Vagina (tissue), 2 donors: ENCODE measurements around the gene FHIT. TPM values are rescaled to one million over a fixed set of nuclear protein-coding genes. Genes with fewer than 3 reads are reported as not detected.

Experiments
- DNase-seq, 2 donors: peaks; one replicate each; pipeline ENCODE4 v3.0.0-alpha.2; 2017; ENCODE audit errors: extremely low spot score in 2 of 2
- H3K27ac ChIP-seq: fragments of 200-600 bp; sonication (generic); one replicate; pipeline ENCODE4 v1.5.1; 2019
- H3K27me3 ChIP-seq: fragments of 200-600 bp; sonication (generic); one replicate; pipeline ENCODE4 v1.5.1; 2019
- H3K36me3 ChIP-seq, 2 donors: fragments of 200-600 bp; sonication (generic); one replicate each; pipeline ENCODE4 v1.5.1; 2017 to 2019
- H3K4me1 ChIP-seq: fragments of 200-600 bp; sonication (generic); one replicate; pipeline ENCODE4 v1.5.1; 2019
- H3K4me3 ChIP-seq, 2 donors: fragments of 200-600 bp; sonication (generic); 1 replicate in 1 of 2; 2 replicates in 1 of 2; pipeline ENCODE4 v1.5.1; 2016 to 2019
- H3K9me3 ChIP-seq: fragments of 200-600 bp; sonication (generic); one replicate; pipeline ENCODE4 v1.5.1; 2019
- POLR2A ChIP-seq, 2 donors: fragments of 450-650 bp; IDR thresholded peaks; one replicate each; pipeline ENCODE4 v1.6.1; 2017; ENCODE audit warnings: antibody characterized with exemption in 2 of 2, mild to moderate bottlenecking in 2 of 2, moderate library complexity in 2 of 2
- POLR2AphosphoS5 ChIP-seq, 2 donors: sonication (generic); formaldehyde crosslinking; IDR thresholded peaks; one replicate each; pipeline ENCODE4 v1.9.0; 2017; ENCODE audit warnings: antibody characterized with exemption in 2 of 2, mild to moderate bottlenecking in 2 of 2, low read depth in 1 of 2; ENCODE audit not compliant: insufficient read depth in 1 of 2
- intact Hi-C: fragments of 100-400 bp; cut with DNase I; formaldehyde crosslinking; loops from one replicate; pipeline ENCODE4 v1.15.1; 2023
- total RNA-seq: library from RNA; depleted of rRNA; stranded (reverse); fragments of >200 nt; gene quantifications from one replicate; pipeline ENCODE4 v1.2.3, GENCODE V29; 2016
- TF ChIP-seq, protein P1 (sequence below), 3 experiments: fragments of 450-650 bp in 2 of 3; fragments of 200-600 bp in 1 of 3; sonication (generic) in 1 of 3; IDR thresholded peaks; one replicate each; pipeline ENCODE4 v1.5.1; 2017 to 2019; ENCODE audit warnings: antibody characterized with exemption in 3 of 3, mild to moderate bottlenecking in 2 of 3, moderate library complexity in 2 of 3

The FHIT gene
- total RNA-seq, 1 donor from 2014 or later = 7.9 TPM

DNA sequence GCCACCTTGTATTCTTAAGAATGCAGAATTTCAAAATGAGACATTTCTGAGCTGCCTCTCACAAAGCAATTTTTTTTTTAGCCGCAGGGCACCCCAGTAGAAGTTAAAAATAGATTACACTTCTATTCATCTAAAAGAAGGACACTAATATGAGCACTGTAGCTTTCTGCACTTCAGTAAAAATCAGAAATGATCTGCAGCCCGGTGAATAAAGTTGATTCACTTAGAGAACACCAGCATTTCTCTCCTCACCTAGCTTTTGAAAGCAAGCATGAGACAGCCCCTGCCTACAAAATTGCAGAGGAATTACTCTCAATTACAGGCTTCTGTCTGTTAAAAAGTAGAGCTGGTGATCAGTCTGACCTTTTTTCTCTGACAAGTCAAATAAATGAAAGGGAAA lies 1062.4 kb downstream of the FHIT start:
- H3K27me3 ChIP-seq = no peaks in the 10 kb centered on the region
- no peak overlapping the region for H3K4me3 ChIP-seq
- H3K27ac ChIP-seq = no peak overlapping the region
- intact Hi-C loops = no loop called here
- TF ChIP-seq, protein P1, sequence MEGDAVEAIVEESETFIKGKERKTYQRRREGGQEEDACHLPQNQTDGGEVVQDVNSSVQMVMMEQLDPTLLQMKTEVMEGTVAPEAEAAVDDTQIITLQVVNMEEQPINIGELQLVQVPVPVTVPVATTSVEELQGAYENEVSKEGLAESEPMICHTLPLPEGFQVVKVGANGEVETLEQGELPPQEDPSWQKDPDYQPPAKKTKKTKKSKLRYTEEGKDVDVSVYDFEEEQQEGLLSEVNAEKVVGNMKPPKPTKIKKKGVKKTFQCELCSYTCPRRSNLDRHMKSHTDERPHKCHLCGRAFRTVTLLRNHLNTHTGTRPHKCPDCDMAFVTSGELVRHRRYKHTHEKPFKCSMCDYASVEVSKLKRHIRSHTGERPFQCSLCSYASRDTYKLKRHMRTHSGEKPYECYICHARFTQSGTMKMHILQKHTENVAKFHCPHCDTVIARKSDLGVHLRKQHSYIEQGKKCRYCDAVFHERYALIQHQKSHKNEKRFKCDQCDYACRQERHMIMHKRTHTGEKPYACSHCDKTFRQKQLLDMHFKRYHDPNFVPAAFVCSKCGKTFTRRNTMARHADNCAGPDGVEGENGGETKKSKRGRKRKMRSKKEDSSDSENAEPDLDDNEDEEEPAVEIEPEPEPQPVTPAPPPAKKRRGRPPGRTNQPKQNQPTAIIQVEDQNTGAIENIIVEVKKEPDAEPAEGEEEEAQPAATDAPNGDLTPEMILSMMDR (IDR thresholded peaks at IDR 0.05) = no peak
- TF ChIP-seq POLR2A (IDR thresholded peaks at IDR 0.05) (no peak), POLR2AphosphoS5 (IDR thresholded peaks at IDR 0.05; ENCODE audit: insufficient read depth in 1 of 2, low read depth in 1 of 2) (no peak)
- DNase-seq = no peak
- no peaks in the 10 kb centered on the region for H3K36me3 ChIP-seq
- no peaks in the 10 kb centered on the region for H3K9me3 ChIP-seq
- H3K4me1 ChIP-seq = no peaks in the 10 kb centered on the region

DNA sequence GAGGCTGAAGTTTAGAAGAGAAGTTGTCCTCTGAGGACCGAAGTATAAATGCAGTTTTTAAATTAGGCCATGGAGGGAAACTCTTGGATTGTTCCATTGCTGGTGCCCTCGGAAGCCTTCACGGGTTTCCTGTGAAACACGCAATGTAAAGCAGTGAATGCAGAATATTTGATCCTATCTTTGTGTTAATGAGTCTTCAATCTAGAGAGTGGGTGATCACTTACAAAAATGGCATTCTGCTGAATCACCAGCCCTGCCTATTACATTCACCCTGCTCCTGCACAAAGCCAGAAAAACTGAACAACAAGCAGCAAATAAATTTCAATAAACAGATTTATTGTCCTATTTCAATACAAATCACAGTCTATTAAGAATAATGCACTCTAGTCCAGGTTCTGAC lies 1063.9 kb downstream of the FHIT start:
- Histone ChIP-seq H3K27ac (no peak overlapping the region), H3K27me3 (no peaks in the 10 kb centered on the region), H3K9me3 (no peaks in the 10 kb centered on the region), H3K36me3 (no peaks in the 10 kb centered on the region), H3K4me3 (no peak overlapping the region), H3K4me1 (no peaks in the 10 kb centered on the region)
- DNase-seq = no peak
- TF ChIP-seq POLR2A (IDR thresholded peaks at IDR 0.05) (no peak), POLR2AphosphoS5 (IDR thresholded peaks at IDR 0.05; ENCODE audit: insufficient read depth in 1 of 2, low read depth in 1 of 2) (no peak)
- TF ChIP-seq, protein P1 (IDR thresholded peaks at IDR 0.05) = no peak
- intact Hi-C loops = no loop called here

GRCh38 chr3:60186359-60186758 lies 1064.9 kb downstream of the FHIT start:
- no peaks in the 10 kb centered on the region for H3K36me3 ChIP-seq
- H3K4me1 ChIP-seq = no peaks in the 10 kb centered on the region
- H3K4me3 ChIP-seq = no peak overlapping the region
- no peak for DNase-seq
- TF ChIP-seq, protein P1 (IDR thresholded peaks at IDR 0.05) = no peak
- no peak for TF ChIP-seq POLR2AphosphoS5 (IDR thresholded peaks at IDR 0.05; ENCODE audit: insufficient read depth in 1 of 2, low read depth in 1 of 2)
- no peak for TF ChIP-seq POLR2A (IDR thresholded peaks at IDR 0.05)
- intact Hi-C loops = no loop called here
- H3K27me3 ChIP-seq = no peaks in the 10 kb centered on the region
- no peak overlapping the region for H3K27ac ChIP-seq
- no peaks in the 10 kb centered on the region for H3K9me3 ChIP-seq

DNA sequence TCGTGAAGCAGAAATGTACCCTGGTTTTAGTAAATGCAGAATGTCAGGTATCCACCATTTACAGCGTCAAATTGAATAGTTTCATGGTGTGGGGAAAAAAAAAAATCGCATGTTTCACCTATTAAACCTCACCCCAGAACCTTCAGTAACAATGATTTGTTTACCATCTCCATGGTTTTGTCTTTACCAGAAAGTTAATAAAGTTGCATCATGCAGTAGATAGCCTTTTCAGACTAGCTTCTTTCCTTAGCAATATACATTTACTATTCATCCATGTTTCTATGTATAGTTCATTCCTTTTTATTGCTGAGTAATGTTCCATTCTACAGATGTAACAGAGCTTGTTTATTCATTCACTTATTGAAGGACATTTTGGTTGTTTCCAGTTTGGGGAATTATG lies 1066.1 kb downstream of the FHIT start:
- no peak for TF ChIP-seq POLR2AphosphoS5 (IDR thresholded peaks at IDR 0.05; ENCODE audit: insufficient read depth in 1 of 2, low read depth in 1 of 2)
- intact Hi-C loops = no loop called here
- no peaks in the 10 kb centered on the region for H3K9me3 ChIP-seq
- H3K27me3 ChIP-seq = no peaks in the 10 kb centered on the region
- no peak overlapping the region for H3K4me3 ChIP-seq
- no peak for DNase-seq
- H3K4me1 ChIP-seq = no peaks in the 10 kb centered on the region
- no peaks in the 10 kb centered on the region for H3K36me3 ChIP-seq
- H3K27ac ChIP-seq = no peak overlapping the region

GRCh38 chr3:60182697-60183096 lies 1068.6 kb downstream of the FHIT start:
- H3K27ac ChIP-seq = no peak overlapping the region
- TF ChIP-seq, protein P1 (IDR thresholded peaks at IDR 0.05) = no peak
- no peak for TF ChIP-seq POLR2A (IDR thresholded peaks at IDR 0.05)
- no peak for TF ChIP-seq POLR2AphosphoS5 (IDR thresholded peaks at IDR 0.05; ENCODE audit: insufficient read depth in 1 of 2, low read depth in 1 of 2)
- intact Hi-C loops = no loop called here

More at GRCh38 chr3:60182697-60183096, 1068.6 kb downstream of the FHIT start:
- DNase-seq = no peak
- Histone ChIP-seq H3K9me3 (no peaks in the 10 kb centered on the region), H3K36me3 (no peaks in the 10 kb centered on the region), H3K27me3 (no peaks in the 10 kb centered on the region), H3K4me1 (no peaks in the 10 kb centered on the region), H3K4me3 (no peak overlapping the region)
